NCI-H69 (cell line): ENCODE data around the gene DAPK1.
A peak's percentile ranks its signal among the peaks of the same experiment; 100 is the strongest.

Source experiments
- DNase-seq: peaks from one replicate; lab custom pipeline; 2025; lab: John Stamatoyannopoulos, UW

Gene DAPK1

GRCh38 chr9:87569518-87569917 lies 71.9 kb downstream of the DAPK1 start:
- peak; percentile 24 for DNase-seq

GRCh38 chr9:87570000-87570908 lies 72.6 kb downstream of the DAPK1 start:
- no peak for DNase-seq

DNA sequence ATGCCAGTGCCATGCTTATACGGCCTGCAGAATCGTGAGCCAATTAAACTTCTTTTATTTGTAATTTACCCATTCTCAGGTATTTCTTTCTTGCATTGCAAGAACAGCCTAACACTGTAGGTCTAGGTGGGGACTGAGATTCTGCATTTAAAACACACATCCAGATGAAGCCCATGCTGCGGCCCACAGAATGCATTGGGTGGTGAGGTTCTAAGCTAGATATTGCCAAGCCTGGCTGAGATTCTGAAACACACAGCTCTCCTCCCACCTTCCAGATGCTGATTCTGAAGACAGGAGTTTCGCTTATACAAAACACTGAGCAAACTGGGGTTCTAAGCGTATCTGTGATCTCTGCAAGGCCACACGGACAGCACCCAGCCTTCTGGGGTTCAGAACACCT lies 75.1 kb downstream of the DAPK1 start:
- no peak for DNase-seq

- no peak for DNase-seq
These were observed 76.2 kb downstream of the DAPK1 start for GRCh38 chr9:87573841-87574342.

GRCh38 chr9:87577746-87578145 lies 80.1 kb downstream of the DAPK1 start:
- no peak for DNase-seq

DNA sequence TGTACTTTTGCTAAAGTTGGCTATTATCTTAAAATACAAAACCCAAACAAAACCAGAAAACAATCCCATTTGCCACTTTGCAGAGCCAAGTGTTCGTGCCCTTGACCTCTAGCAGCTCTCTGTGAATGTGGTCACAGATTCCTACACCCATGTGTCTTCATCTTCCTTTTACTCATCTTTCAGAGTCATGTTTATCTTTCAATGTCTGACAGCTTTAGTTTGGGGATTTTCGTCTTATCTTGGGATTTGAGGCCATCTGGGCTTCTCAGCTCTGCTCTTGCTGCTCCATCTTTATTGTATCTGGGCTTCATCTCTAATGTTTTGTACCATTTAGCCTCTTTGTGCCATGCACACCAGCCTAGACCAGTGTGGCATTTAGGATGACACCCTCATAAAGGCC lies 81.0 kb downstream of the DAPK1 start:
- DNase-seq = no peak

GRCh38 chr9:87579781-87580541 lies 82.3 kb downstream of the DAPK1 start:
- no peak for DNase-seq

DNA sequence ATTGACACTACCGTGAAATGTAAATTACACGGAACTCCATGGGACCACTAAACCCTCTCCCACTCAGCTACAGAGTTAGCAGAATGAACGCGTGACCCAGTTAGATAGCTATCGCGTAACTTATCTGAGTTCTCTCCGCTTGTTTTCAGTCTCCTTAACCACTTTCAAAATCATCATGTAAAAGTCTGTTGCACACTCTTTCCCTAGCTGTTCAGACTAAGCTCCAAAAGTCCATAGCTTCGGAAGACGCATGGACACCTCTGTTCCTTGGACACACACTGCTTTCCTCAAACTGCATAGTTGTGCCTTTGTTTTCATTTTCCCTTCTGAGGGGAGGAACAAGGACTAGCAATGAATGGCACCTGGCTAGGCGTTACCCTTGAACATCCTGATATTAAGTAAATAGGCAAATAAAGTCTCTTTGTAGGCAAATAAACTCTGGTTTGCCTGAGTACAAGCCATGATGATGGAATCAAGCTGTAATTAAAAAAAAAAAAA lies 83.3 kb downstream of the DAPK1 start:
- peak; percentile 8 for DNase-seq

- DNase-seq = no peak
These were observed 83.8 kb downstream of the DAPK1 start for GRCh38 chr9:87581513-87581912.

DNA sequence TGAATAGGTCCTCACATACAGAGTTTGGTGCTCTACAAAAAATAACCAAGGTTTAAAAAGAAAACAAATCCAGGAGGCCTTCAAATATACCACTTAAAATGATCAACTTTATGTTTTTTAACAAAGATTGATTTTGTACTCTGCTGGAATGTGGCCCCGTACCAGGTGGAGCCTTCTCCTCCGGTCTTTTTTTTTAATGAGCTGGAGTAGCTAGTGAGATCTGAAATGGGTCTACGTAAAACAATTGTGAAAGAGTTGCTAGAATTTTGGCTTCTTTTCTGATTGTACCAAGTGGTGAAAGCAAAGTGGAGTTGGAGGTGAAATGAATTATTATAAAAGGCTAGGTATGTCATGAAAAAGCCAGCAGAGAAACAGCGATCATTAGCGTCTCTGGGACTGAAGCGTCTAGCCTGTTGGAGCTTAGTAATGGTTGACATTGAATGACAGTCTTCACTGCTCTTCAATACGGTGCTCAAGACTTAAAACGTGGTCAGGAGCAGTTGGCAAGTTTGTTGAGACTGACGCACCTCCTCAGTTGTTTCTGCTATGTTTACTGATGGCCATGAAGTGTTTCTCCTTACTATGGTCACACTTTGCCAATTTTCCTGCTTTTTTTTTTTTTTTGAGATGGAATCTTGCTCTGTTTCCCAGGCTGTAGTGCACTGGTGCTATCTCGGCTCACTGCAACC lies 84.4 kb downstream of the DAPK1 start:
- DNase-seq = no peak

DNA sequence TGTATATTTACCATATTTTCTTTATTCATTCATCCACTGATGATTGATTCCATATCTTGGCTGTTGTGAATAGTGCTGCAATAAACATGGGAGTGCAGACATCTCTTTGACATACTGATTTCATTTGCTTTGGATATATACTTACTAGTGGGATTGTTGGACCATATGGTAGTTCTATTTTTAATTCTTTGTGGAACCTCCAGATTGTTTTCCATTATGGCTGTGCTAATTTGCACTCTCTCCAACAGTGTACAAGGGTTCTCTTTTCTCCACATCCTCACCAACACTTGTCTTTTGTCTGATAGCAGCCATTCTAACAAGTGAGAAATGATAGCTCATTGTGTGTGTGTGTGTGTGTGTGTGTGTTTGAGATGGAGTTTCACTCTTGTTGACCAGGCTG lies 86.7 kb downstream of the DAPK1 start:
- no peak for DNase-seq

- no peak for DNase-seq
These were observed 87.6 kb downstream of the DAPK1 start for GRCh38 chr9:87585123-87585855.

DNA sequence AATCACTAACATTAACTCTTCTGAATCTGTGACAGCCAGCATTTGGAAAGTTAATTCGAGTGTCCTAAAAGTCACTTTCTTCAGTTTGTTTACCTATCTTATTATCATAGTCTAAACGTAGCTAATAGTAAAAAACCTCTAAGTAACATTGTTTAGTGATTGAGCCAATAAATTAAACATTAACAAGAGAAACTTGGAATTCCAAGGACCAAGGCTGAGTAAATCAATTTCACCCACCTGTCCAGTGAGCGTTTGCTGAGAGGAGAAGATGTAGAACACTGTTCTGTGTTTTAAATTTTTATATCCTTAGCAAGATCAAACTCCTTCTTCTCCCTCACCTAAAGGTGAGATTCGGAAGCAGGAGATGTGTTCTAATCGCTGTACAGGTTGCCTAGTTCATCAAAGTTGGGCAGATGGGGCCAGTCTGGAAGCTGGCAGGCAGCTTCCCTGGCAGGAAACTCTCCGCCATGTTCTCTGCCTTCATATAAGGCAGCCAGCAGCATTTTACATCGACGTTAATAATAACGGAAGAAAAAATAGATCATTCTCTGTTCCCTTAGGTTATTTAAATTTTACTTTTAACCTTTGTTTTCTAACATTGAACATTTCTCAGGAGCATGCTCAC lies 89.2 kb downstream of the DAPK1 start:
- DNase-seq = no peak

DNA sequence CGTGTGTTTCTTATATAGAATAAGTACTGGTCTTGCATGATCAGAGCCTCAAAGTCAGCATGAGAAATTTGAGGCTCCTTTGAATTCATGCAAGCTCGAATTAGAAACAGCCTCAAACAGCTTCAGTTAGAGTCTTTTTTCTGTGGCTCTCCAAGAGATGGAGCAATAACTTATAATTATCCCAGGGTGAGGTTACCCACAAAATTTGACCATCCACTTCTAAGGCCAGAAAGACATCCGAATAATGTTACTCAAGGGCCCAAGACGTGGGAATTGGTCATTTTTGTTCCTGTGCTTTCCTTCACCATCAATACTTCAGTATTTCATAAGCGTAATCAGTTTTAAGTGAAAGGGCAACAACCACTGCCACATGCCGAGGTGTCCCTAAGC lies 89.7 kb downstream of the DAPK1 start:
- no peak for DNase-seq

DNA sequence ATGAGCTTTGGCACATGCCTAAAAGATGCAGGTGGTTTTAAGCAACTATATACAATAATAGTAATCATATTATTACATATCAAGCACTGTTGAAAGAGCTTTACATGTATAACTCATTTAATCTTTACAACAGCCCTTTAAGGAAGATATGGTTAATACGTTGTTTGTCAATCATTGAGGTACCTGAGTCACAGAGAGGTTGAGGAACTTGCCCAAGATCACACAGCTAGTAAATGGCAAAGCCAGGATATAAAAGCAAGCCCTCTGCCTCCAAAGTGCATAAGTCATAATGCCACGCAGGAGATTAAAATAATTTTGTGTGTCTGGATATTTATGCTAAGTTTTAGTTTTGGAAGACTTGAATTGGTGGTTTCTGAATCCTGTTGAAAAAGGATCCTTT lies 90.2 kb downstream of the DAPK1 start:
- no peak for DNase-seq

GRCh38 chr9:87588339-87588738 lies 90.7 kb downstream of the DAPK1 start:
- peak; percentile 18 for DNase-seq

DNA sequence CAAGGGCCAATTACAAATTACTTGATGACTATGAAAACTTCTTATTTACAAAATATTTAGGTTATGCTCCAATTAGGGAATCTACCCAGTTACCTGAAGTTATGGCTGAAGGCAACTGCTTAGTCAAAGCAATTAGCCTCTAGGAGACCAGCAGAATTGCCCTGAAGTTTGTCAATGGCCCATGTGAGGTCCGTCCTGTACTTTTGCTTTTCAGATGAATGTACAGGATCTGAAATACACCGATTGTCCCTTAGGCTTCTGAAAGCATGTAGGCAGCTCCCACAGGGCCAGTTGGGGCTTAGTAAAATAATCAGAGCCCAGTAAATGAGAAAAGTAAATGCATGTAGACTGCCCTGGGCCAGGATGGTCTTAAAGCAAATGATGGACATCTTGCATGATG lies 93.3 kb downstream of the DAPK1 start:
- DNase-seq = no peak

DNA sequence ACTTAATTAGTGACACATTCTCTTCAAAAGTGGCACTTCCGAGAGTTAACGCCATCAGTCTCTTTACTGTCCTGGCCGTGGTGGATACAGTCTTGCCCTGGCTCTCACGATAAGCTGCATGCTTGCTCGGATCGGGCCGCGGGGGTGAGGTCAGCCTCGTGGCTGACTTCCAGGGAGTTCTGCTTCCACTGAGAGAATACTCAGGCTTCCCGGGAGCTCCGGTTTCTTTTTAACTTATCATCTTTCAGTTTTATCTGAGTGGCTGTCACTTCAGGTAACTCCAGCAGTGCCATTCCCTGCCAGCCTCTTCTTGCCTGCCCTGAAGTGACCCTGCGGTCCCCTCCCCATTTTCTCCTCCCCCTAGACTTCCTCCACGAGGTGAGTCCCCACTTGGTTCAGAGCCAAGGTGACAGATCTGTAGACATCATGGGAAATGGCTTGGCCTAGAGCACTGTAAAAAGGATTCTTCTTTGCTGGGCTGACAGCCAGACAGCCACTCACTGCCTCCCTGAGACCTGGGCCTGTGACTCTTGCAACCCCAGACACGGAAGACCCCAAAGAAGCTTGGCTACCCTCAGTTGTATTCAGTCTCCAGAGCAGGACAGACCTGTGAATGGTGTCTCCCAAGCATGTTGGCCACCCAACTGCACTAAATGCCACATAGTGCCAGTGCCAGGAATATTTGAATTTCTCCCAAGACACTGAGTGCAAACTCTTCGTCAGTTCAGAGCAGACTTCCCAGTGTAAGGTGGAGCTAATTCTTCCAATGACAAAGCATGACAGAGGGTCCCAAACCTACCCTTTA lies 95.1 kb downstream of the DAPK1 start:
- DNase-seq = no peak

DNA sequence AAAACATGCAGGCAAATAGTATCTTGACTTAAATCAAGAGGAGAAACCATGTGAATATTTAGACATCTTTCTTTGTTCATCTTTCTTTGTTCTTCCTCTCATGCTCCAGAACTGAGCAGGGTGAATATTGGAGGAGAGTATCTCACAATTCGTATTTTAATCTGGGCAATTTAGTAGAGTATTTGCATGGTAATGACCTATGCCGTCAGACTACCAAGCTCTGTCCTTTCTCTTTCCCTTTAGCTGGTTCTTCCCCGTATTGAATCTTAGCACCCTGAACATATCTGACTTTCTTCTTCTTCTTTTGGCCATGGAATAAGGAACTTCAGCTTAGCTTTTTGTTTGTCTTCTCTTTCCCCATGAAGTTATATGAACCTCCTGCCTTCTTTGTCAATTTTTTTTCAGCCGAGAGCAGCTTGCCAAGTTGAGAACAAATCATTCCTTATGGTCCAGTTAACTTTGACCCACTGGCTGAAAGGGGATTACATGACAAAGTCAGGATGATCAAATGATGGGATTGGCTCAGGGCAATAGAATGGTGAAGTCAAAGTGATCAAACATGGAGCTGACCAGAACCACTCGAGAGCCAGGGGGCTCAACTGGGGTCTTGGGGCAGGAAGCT lies 95.8 kb downstream of the DAPK1 start:
- DNase-seq = no peak

GRCh38 chr9:87594194-87594593 lies 96.5 kb downstream of the DAPK1 start:
- no peak for DNase-seq
